AG09319 (cell line): ENCODE measurements around the gene PKP3.
"Not testable (repeated sequence)": the region's sequence is repeated elsewhere in the genome, so short reads cannot be mapped to it uniquely, and the experiment has no call there.

Experiments
- DNase-seq: peaks from one replicate; pipeline ENCODE4 v3.0.0-alpha.2; 2010; ENCODE audit warnings: low read depth; ENCODE audit errors: extremely low read depth
- TF ChIP-seq, protein P1 (sequence below): IDR thresholded peaks from 2 replicates; pipeline ENCODE4 v1.5.1; 2011; ENCODE audit warnings: low read depth, mild to moderate bottlenecking, inconsistent platforms, low read length, moderate library complexity

PKP3 gene

DNA sequence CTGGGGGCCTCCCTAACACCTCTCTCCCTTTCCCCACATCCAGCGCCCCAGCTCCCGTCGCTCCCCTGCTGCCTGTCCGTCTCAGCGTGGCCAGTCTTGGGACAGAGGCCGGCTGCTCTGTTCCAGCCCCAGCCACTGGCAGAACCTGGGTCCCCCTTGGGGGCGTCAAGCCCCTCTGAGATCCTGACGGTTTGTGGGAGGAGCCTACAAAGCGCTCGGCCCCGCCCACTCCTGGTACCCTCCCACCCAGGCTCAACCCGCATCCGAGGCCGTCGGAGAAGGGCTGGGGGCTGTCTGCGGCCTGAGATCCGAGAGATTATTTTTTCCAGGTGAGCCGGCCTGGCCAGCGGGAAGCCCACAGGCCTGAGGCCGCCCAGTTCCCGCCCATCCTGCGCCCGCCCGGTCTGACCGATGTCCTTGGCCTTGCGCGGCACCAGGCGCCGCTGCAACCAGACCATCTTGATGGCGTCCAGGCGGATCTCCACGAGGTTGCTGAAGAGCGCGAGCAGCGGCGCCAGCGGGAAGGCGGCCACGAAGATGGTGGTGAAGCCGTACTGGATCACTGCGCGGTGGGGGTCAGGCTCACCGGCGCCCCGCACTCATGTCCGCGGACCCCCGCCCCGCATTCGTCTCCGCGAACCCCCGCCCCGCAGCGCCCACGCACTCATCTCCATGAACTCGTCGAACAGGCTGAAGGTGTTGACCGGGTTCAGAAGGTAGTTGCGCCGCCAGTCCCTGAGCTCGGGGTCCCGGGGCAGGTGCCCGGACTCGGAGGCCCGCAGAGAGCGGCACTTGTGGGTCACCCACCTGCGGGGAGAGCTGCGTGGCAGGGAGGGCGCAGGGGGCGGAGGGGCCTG lies 26.3 kb downstream of the PKP3 start:
- DNase-seq = no peak

DNA sequence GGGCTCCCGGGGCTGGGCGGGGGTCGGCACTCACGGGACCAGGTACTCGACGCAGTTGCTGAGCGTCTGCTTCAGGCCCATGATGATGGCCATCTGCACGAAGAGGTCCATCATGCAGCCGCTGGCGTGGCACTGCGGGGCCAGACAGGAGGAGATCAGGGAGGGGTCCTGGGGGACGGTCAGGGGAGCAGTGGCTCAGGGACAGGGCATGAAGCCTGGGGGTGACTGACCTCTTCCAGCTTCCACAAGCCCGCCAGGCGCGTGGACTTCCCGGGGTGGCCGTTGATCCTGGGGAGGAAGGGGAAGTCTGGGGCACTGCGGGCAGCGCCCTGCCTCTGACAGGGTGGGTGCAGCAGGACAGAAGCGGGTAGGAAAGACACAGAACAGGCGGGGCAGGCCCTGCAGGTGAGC lies 26.9 kb downstream of the PKP3 start:
- TF ChIP-seq, protein P1, sequence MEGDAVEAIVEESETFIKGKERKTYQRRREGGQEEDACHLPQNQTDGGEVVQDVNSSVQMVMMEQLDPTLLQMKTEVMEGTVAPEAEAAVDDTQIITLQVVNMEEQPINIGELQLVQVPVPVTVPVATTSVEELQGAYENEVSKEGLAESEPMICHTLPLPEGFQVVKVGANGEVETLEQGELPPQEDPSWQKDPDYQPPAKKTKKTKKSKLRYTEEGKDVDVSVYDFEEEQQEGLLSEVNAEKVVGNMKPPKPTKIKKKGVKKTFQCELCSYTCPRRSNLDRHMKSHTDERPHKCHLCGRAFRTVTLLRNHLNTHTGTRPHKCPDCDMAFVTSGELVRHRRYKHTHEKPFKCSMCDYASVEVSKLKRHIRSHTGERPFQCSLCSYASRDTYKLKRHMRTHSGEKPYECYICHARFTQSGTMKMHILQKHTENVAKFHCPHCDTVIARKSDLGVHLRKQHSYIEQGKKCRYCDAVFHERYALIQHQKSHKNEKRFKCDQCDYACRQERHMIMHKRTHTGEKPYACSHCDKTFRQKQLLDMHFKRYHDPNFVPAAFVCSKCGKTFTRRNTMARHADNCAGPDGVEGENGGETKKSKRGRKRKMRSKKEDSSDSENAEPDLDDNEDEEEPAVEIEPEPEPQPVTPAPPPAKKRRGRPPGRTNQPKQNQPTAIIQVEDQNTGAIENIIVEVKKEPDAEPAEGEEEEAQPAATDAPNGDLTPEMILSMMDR = no peak
- no peak for DNase-seq

More for the DNA sequence above, 26.3 kb downstream of the PKP3 start:
- TF ChIP-seq, protein P1 = no peak

DNA sequence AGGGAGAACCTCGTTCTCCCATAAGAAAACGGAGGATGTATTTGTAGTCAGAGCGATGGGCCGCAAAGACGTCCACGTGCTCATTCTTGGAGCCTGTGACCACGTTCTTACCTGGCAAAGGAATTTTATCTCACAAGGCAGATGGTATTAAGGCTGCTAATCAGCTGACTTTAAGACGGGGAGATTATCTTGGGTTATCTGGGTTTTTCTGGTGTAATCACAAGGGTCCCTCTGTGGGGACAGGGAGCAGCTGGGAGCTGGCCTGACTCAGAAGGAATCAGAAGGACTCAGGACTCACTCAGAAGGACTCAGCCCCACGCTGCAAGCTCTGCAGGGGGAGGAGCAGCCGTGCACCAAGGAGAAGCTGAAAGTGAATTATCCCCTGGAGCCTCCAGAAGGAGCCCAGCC lies 28.2 kb downstream of the PKP3 start:
- TF ChIP-seq, protein P1 = no peak
- DNase-seq = no peak

DNA sequence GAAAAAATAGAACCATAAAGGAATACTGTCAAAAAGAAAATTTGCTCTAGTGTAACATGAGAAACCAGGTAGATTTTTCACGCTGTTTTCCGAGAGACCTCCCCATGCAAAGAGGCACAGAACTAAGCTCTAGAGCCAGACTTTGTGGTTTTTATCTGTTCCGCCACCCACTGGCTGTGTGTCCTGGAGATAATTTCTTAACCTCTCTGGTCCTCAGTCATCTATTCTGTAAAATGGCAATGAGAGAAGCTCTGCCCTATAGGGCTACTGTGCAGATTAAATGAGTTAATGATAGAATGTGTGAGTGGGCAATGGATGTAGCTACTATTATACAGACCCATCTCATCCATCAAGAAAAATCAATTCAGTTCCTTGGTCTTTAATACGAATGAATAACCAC lies 30.2 kb downstream of the PKP3 start:
- DNase-seq = no peak
- TF ChIP-seq, protein P1 = no peak

DNA sequence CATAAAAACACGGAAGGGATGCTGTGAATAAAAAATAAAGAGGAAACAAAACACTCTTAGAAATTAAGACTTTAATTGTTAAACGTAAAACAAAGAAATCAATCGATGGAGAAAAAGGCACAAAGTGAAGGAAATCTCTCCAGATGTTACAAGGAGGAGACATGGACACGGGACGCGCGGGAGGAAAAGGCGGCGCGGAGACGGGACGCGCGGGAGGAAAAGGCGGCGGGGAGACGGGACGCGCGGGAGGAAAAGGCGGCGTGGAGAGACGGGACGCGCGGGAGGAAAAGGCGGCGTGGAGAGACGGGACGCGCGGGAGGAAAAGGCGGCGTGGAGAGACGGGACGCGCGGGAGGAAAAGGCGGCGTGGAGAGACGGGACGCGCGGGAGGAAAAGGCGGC lies 30.8 kb downstream of the PKP3 start:
- not testable (repeated sequence) for DNase-seq

DNA sequence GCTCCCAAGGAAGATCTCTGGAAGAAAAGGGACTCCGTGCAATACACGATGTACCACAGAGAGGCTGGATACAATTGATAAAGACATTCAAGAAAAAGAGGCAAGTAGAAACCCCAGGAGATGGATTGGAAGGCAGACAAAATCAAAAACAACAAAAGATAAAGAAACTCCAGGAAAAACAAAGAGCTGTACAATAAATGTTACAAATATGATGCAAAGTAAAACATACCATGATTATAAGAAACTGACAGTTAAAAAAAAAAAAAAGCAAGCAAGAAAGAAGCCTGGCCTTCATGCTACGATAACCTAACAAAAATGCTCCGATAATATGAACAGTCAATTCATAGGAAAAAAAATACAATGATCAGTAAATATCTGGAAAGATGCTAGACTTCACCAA lies 31.3 kb downstream of the PKP3 start:
- DNase-seq = no peak

DNA sequence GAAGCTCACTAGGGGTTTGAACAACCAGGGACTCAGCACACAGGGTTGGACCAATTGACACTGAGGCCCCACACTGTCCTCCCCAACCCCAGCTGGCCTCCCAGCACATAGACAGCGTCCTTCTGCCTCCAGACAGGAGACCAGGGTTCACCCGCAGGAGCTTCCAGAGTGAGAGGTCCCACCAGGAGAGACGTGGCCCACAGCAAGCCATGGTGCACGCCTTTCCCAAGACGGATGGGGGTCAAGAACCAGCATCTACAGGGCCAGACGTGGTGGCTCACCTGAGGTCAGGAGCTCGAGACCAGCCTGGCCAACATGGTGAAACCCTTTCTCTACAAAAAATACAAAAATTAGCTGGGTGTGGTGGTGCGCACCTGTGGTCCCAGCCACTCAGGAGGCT lies 32.8 kb downstream of the PKP3 start:
- DNase-seq = no peak
- TF ChIP-seq, protein P1 = no peak

More for the DNA sequence above, 31.3 kb downstream of the PKP3 start:
- TF ChIP-seq, protein P1 = no peak

DNA sequence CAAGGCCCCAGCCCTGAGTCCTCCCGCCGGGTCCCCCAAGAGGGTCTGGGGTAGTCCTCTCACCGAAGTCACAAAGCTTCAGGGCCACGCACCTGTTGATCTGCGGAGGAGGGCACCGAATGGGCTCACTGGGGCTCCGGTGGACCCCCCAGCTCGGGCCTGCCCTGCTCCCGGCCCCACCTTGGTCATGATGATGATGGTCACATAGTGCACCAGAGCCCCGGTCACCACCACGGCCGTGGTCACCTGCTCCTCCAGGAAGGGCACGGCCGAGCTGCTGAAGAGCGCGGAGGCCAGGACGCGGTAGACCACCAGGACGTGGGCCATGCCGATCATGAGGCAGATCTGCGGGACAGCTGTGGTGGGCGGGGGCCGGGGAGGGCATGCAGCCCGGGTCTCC lies 34.3 kb downstream of the PKP3 start:
- no peak for DNase-seq

More for the DNA sequence above, 34.3 kb downstream of the PKP3 start:
- TF ChIP-seq, protein P1 = no peak
